A673 (cell line): Measurements from ENCODE around the gene MTMR3. TPM values are rescaled to one million over a fixed set of nuclear protein-coding genes. Genes with fewer than 3 reads are reported as not detected.

ENCODE experiments used
- BruUV-seq: library from RNA; stranded (reverse); fragments of 400-500 nt; replicated peaks from 2 replicates; lab custom pipeline; 2021; lab: Mats Ljungman, UMichigan
- CTCF ChIA-PET: fragments of 300-600 bp; sonication (Branson Sonifier 250); formaldehyde crosslinking; loops from one replicate; lab custom pipeline; 2022; ENCODE audit warnings: antibody characterized with exemption; lab: Charles Lee
- POLR2A ChIA-PET: fragments of 300-600 bp; sonication (Branson Sonifier 250); formaldehyde crosslinking; loops from one replicate; lab custom pipeline; 2022; ENCODE audit warnings: antibody characterized with exemption; ENCODE audit not compliant: low non-redundant PET; lab: Charles Lee
- DNase-seq: peaks from one replicate; pipeline ENCODE4 v3.0.0-alpha.2; 2015; ENCODE audit warnings: low spot score
- H3K27ac ChIP-seq: fragments of 200-600 bp; sonication (generic); 2 replicates; pipeline ENCODE4 v1.5.1; 2016; ENCODE audit warnings: mixed run types, low read depth, mild to moderate bottlenecking, mixed read lengths, antibody characterized with exemption, low read length; ENCODE audit not compliant: poor library complexity, severe bottlenecking
- H3K27me3 ChIP-seq: fragments of 200-600 bp; sonication (generic); replicated peaks from 2 replicates; pipeline ENCODE4 v1.6.1; 2017; ENCODE audit warnings: mixed run types, low read depth, mild to moderate bottlenecking, mixed read lengths, antibody characterized with exemption, low read length; ENCODE audit not compliant: insufficient read depth, poor library complexity
- H3K36me3 ChIP-seq: fragments of 200-600 bp; sonication (generic); 2 replicates; pipeline ENCODE4 v1.6.1; 2016; ENCODE audit warnings: mixed run types, mild to moderate bottlenecking, mixed read lengths, antibody characterized with exemption, low read length; ENCODE audit not compliant: insufficient read depth, poor library complexity, severe bottlenecking
- H3K4me1 ChIP-seq: fragments of 200-600 bp; sonication (generic); 2 replicates; pipeline ENCODE4 v1.6.1; 2017; ENCODE audit warnings: mixed run types, mild to moderate bottlenecking, mixed read lengths, antibody characterized with exemption, low read length; ENCODE audit not compliant: insufficient read depth, poor library complexity, severe bottlenecking
- H3K4me3 ChIP-seq: fragments of 200-600 bp; sonication (generic); 2 replicates; pipeline ENCODE4 v1.5.1; 2016; ENCODE audit warnings: low read depth, mixed run types, mild to moderate bottlenecking, mixed read lengths, low read length; ENCODE audit not compliant: poor library complexity, severe bottlenecking
- H3K9me3 ChIP-seq: fragments of 200-600 bp; sonication (generic); 2 replicates; pipeline ENCODE4 v1.6.1; 2016; ENCODE audit warnings: mixed run types, low read depth, mild to moderate bottlenecking, mixed read lengths, antibody characterized with exemption, low read length; ENCODE audit not compliant: poor library complexity, severe bottlenecking
- CTCF ChIP-seq: fragments of 300-800, 200-600 bp; sonication (generic); conservative IDR thresholded peaks from 2 replicates; pipeline ENCODE4 v1.5.1; 2017; ENCODE audit warnings: low read depth, mild to moderate bottlenecking, antibody characterized with exemption, low read length, moderate library complexity, mixed read lengths
- EZH2 ChIP-seq: fragments of 200-600 bp; sonication (generic); IDR thresholded peaks from 2 replicates; pipeline ENCODE4 v1.6.1; 2017; ENCODE audit warnings: borderline replicate concordance, low read depth, mild to moderate bottlenecking, mixed read lengths, antibody characterized with exemption, low read length; ENCODE audit not compliant: poor library complexity, severe bottlenecking
- intact Hi-C: fragments of 100-400 bp; cut with micrococcal nuclease; formaldehyde crosslinking; loops from one replicate; pipeline ENCODE4 v1.10.0; 2022; ENCODE audit not compliant: unreplicated experiment
- microRNA-seq: library from miRNA; unstranded; fragments of <30 nt; microRNA quantifications from one replicate; pipeline ENCODE4 v1.2.0, GENCODE V29; 2021
- total RNA-seq: library from RNA; stranded (reverse); gene quantifications from 2 replicates; pipeline ENCODE4 v1.2.3, GENCODE V29; 2021

The MTMR3 gene
- total RNA-seq, 1 experiment from 2014 or later, result 25.0 TPM

DNA sequence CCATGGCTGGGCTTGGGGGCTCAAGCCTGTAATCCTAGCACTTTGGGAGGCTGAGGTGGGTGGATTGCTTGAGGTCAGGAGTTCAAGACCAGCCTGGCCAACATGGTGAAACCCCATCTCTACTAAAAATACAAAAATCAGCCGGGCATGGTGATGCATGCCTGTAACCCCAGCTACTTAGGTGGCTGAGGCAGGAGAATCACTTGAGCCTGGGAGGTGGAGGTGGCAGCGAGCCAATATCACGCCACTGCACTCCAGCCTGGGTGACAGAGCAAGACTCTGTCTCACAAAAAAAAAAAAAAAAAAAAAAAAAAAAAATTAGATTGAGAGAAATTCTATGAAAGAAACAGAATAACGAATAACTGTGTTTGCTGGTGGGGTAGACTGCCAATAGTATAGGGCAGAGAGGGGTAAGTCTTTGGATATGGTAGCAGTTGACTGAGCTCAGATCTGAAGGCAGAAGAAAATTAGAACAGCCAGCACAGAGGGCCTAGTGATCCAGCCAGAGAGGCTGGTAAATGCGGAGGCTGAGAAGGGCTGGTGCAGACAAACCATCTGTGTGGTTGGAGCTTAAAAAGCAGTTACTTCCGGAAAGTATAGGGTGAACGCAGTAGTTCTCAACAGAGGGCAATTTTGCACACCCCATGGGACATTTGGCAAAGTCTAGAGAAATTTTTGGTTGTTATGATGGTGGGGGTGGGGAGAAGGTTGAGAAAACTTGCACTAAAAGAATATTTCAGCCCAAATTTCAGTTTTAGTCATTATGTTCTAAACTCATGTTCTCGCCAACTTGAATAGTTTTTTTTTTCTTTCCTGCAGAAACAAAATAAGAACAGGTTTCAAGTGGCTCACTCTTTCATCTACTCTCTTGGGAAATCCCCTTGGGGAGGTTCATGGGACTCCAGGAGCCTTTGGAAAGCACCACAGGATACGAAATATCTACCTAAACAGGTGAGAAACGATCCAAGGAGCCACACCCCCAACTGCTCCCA, 195.6 kb downstream of the MTMR3 start:
- no TSS peak for BruUV-seq
- H3K36me3 ChIP-seq, result no peaks in the 10 kb centered on the region
- no peak overlapping the region for H3K27ac ChIP-seq
- no peaks in the 10 kb centered on the region for H3K9me3 ChIP-seq
- ChIA-PET CTCF (no interaction called here), POLR2A (interaction anchor here (0.5 kb wide), 1 partner anchor 395 kb away, joined by 3 read pairs; no protein-coding TSS in a partner anchor)
- H3K4me3 ChIP-seq, result no peak overlapping the region
- H3K4me1 ChIP-seq, result peaks cover 11% of the 10 kb centered on the region
- DNase-seq, result peak; percentile 74
- TF ChIP-seq EZH2 (no peak), CTCF (no peak)
- no peaks in the 10 kb centered on the region for H3K27me3 ChIP-seq
- intact Hi-C loops, result no loop called here

- H3K4me3 ChIP-seq, result no peak within 1 kb of the TSS
- POLR2A ChIA-PET, result no interaction called here
- H3K36me3 ChIP-seq, result no peaks in the 10 kb centered on the region
- no peak for DNase-seq
- no peak for TF ChIP-seq EZH2
- TF ChIP-seq CTCF, result no peak
- no peak within 1 kb of the TSS for H3K27ac ChIP-seq
- CTCF ChIA-PET, result no interaction called here
- BruUV-seq, result no TSS peak
- peaks cover 11% of the 10 kb centered on the region for H3K4me1 ChIP-seq
- intact Hi-C loops, result no loop called here
- H3K27me3 ChIP-seq, result no peaks in the 10 kb centered on the region
- no peaks in the 10 kb centered on the region for H3K9me3 ChIP-seq
Measured at GRCh38 chr22:30079952-30080533, 197.1 kb downstream of the MTMR3 start, which contains the start of gene HORMAD2. Gene HORMAD2 (plus strand): TSS chr22:30080464. CDS start chr22:30093953, 13,489 bp downstream.

Small RNA genes lying within 50 kb of the gene (microRNA-seq; reads per million reads assigned to microRNA genes)
- gene MIR6818, result 3.5 reads per million, percentile 9 among the genes with 10 or more reads in this experiment

Other genes starting within 250 kb of the MTMR3 start
- gene CABP7, start 163.2 kb upstream of the MTMR3 start, total RNA-seq, result not detected in 2 replicates
- 19.8 and 23.6 TPM in 2 replicates for gene ZMAT5, start 116.2 kb upstream of the MTMR3 start, total RNA-seq
- 107 and 119 TPM in 2 replicates for gene UQCR10, start 115.8 kb upstream of the MTMR3 start, total RNA-seq
- 54.5 and 54.9 TPM in 2 replicates for gene ASCC2, start 44.9 kb upstream of the MTMR3 start, total RNA-seq
- gene HORMAD2, start 197.3 kb downstream of the MTMR3 start, total RNA-seq, result not detected in 2 replicates